Measurements from ENCODE around the gene AGPAT2. TPM values are rescaled to one million over a fixed set of nuclear protein-coding genes. Genes with fewer than 3 reads are reported as not detected.

Gene AGPAT2
- total RNA-seq, result 35.9 and 52.1 TPM in 2 replicates

DNA sequence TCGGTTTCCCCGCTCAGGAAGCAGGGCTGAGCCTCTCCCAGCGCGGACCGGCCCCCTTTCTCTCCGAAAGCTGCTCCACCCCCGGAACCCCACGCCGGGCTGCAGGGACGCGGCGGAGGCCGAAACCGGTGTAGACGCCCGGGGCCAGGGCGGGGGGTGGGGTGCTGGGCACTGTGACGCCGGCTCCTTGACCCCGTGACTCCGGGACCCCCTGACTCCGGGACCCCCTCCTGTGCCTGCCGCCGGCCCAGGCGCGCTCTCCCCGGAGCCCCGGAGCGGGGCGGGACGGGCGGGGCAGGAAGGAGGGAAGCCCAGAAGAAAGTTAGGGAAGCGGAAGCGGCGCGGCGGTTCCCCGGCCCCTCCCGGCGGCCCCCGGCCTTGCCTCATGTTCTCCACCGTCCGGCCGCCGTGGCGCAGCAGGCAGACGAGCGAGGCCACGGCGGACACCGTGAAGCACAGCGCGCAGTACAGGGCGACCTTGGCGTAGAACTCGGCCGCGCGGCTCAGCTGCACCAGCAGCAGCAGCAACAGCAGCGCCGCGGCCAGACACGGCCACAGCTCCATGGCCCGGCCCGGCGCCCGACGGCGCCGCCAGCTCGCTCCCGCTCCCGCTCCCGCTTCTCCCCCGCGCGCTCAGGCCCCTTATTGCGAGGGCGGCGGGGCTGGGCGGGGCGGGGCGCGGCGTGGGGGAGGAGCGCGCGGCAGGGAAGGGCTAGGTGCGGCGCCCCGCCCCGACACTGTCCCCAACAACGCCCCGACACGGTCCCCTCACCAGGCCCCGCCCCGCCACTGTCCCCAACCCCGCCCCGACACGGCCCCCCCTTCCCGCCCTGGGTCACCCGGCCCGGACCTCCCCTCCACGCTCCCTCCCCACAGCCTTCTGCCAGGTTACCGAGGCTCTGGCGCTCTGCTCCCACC lies at the start of gene AGPAT2:
Gene AGPAT2, minus strand, starts transcription at position 664 of the 918 bp plus-strand sequence. Its CDS starts 100 bp downstream, at position 564.

GRCh38 chr9:136711751-136712689 lies 24.8 kb upstream of the AGPAT2 start, which contains the start of gene DIPK1B:
TSS of gene DIPK1B (plus strand) at chr9:136712572. CDS start at chr9:136712666, 94 bp downstream.

DNA sequence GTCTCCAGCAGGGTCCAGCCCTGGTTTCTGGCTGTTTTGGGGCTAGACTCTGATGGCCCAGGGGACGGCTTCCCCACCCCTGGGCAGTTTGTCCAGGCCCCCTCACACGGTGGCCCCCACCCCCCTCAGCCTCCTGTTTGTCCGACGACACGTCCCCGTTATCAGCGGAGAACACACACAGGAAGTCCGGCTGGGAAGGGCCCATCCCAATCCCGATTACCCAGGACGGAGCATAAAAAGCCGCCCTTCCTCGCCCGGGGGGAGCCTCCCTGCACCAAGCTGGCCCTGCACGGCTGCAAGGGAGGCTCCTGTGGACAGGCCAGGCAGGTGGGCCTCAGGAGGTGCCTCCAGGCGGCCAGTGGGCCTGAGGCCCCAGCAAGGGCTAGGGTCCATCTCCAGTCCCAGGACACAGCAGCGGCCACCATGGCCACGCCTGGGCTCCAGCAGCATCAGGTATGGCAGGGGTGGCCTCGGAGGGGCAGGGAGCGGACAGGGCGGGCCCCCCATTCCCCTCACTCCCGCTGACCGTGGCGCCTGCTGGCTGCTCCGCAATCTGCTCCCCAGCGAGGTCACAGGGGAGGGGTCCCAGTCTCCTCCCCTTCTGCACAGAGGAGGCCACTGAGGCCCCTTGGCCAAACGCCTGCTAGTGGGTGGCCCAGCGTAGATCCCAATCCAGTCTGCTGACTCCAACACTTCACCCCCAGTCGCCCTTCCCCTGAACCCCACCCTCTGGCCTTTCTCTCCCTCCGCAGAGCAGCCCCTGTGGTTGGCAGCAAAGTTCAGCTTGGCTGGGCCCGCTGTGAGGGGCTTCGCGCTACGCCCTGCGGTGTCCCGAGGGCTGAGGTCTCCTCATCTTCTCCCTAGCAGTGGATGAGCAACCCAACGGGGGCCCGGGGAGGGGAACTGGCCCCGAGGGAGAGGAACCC lies 24.3 kb downstream of the AGPAT2 start, which contains the start of gene EGFL7:
Gene EGFL7, plus strand, starts transcription at position 261 of the 926 bp plus-strand sequence. CDS start 5,367 bp downstream, outside the sequence.

Other genes with a start within 250 kb of the AGPAT2 start
- gene INPP5E, start 247.6 kb downstream of the AGPAT2 start, total RNA-seq, result 8.0 and 13.1 TPM in 2 replicates
- 34.3 and 40.9 TPM in 2 replicates for gene SEC16A, start 204.4 kb downstream of the AGPAT2 start, total RNA-seq
- 13.7 and 31.6 TPM in 2 replicates for gene NOTCH1, start 141.4 kb downstream of the AGPAT2 start, total RNA-seq
- 6.3 and 17.9 TPM in 2 replicates for gene EGFL7, start 24.5 kb downstream of the AGPAT2 start, total RNA-seq
- gene DIPK1B, start 25.1 kb upstream of the AGPAT2 start, total RNA-seq, result 0.58 and 2.2 TPM in 2 replicates
- not detected in 2 replicates for gene LCN10, start 55.5 kb upstream of the AGPAT2 start, total RNA-seq
- not detected in 2 replicates for gene LCN6, start 61.1 kb upstream of the AGPAT2 start, total RNA-seq
- gene LCN8, start 70.8 kb upstream of the AGPAT2 start, total RNA-seq, result not detected in 2 replicates
- under 0.01 TPM in 1 of 2 replicates, not detected in the other for gene LCN15, start 77.1 kb upstream of the AGPAT2 start, total RNA-seq
- gene TMEM141, start 103.9 kb upstream of the AGPAT2 start, total RNA-seq, result 45.2 and 56.1 TPM in 2 replicates
- 0.15 and 0.33 TPM in 2 replicates for gene CCDC183, start 108.9 kb upstream of the AGPAT2 start, total RNA-seq
- 56.0 and 64.8 TPM in 2 replicates for gene RABL6, start 120.5 kb upstream of the AGPAT2 start, total RNA-seq
- 1.6 and 2.2 TPM in 2 replicates for gene AJM1, start 155.0 kb upstream of the AGPAT2 start, total RNA-seq
- gene PHPT1, start 162.0 kb upstream of the AGPAT2 start, total RNA-seq, result 79.6 and 134 TPM in 2 replicates
- gene MAMDC4, start 164.9 kb upstream of the AGPAT2 start, total RNA-seq, result 1.3 and 5.5 TPM in 2 replicates
- gene EDF1, start 178.9 kb upstream of the AGPAT2 start, total RNA-seq, result 219 and 273 TPM in 2 replicates
- 11.8 and 14.6 TPM in 2 replicates for gene TRAF2, start 199.1 kb upstream of the AGPAT2 start, total RNA-seq